Measurements from ENCODE around the gene ADAMTS6. TPM values are rescaled to one million over a fixed set of nuclear protein-coding genes. Genes with fewer than 3 reads are reported as not detected.

The ADAMTS6 gene
- total RNA-seq, 4 donors from 2014 or later, result 0.34 to 2.8 (median 2.0) TPM

- H3K27me3 ChIP-seq, result no peaks in the 10 kb centered on the region
- no peaks in the 10 kb centered on the region for H3K36me3 ChIP-seq
- no peak overlapping the region for H3K27ac ChIP-seq
- no peak for TF ChIP-seq POLR2A (IDR thresholded peaks at IDR 0.05)
- TF ChIP-seq EP300 (IDR thresholded peaks at IDR 0.05), result no peak
- TF ChIP-seq POLR2AphosphoS5 (IDR thresholded peaks at IDR 0.05), result no peak
- no peak for TF ChIP-seq CTCF (IDR thresholded peaks at IDR 0.05)
- H3K9me3 ChIP-seq, result no peaks in the 10 kb centered on the region
- no peak overlapping the region for H3K4me3 ChIP-seq
- no peak for DNase-seq (ENCODE audit: low spot score in 2 of 2)
- 49% methylated on average over 1 of the region's 1 CpG for WGBS
- H3K4me1 ChIP-seq, result no peaks in the 10 kb centered on the region
Observed at GRCh38 chr5:65203746-65204145, 278.0 kb downstream of the ADAMTS6 start.

- WGBS, result 45% methylated on average over 3 of the region's 3 CpGs
- no peak overlapping the region for H3K4me3 ChIP-seq
- H3K36me3 ChIP-seq, result no peaks in the 10 kb centered on the region
- H3K27ac ChIP-seq, result no peak overlapping the region
- H3K4me1 ChIP-seq, result no peaks in the 10 kb centered on the region
- no peaks in the 10 kb centered on the region for H3K9me3 ChIP-seq
- TF ChIP-seq EP300 (IDR thresholded peaks at IDR 0.05) (no peak), POLR2A (IDR thresholded peaks at IDR 0.05) (no peak), CTCF (IDR thresholded peaks at IDR 0.05) (no peak), POLR2AphosphoS5 (IDR thresholded peaks at IDR 0.05) (no peak)
- no peak for DNase-seq (ENCODE audit: low spot score in 2 of 2)
- H3K27me3 ChIP-seq, result no peaks in the 10 kb centered on the region
Observed at GRCh38 chr5:65199993-65200675, 281.6 kb downstream of the ADAMTS6 start.

- H3K27me3 ChIP-seq, result no peaks in the 10 kb centered on the region
- no peak overlapping the region for H3K4me3 ChIP-seq
- TF ChIP-seq POLR2A (IDR thresholded peaks at IDR 0.05), result no peak
- no peak for TF ChIP-seq CTCF (IDR thresholded peaks at IDR 0.05)
- TF ChIP-seq EP300 (IDR thresholded peaks at IDR 0.05), result no peak
- TF ChIP-seq POLR2AphosphoS5 (IDR thresholded peaks at IDR 0.05), result no peak
- no peak overlapping the region for H3K27ac ChIP-seq
- 83% methylated on average over 3 of the region's 3 CpGs for WGBS
- H3K9me3 ChIP-seq, result no peaks in the 10 kb centered on the region
- H3K36me3 ChIP-seq, result no peaks in the 10 kb centered on the region
- DNase-seq (ENCODE audit: low spot score in 2 of 2), result no peak
- H3K4me1 ChIP-seq, result no peaks in the 10 kb centered on the region
Observed at GRCh38 chr5:65198456-65199120, 283.1 kb downstream of the ADAMTS6 start.

- H3K27me3 ChIP-seq, result no peaks in the 10 kb centered on the region
- no peaks in the 10 kb centered on the region for H3K9me3 ChIP-seq
- DNase-seq (ENCODE audit: low spot score in 2 of 2), result no peak
- H3K4me3 ChIP-seq, result no peak overlapping the region
- no peak for TF ChIP-seq POLR2A (IDR thresholded peaks at IDR 0.05)
- no peak for TF ChIP-seq CTCF (IDR thresholded peaks at IDR 0.05)
- TF ChIP-seq EP300 (IDR thresholded peaks at IDR 0.05), result no peak
- no peak for TF ChIP-seq POLR2AphosphoS5 (IDR thresholded peaks at IDR 0.05)
- H3K4me1 ChIP-seq, result no peaks in the 10 kb centered on the region
- no peak overlapping the region for H3K27ac ChIP-seq
- H3K36me3 ChIP-seq, result no peaks in the 10 kb centered on the region
- 73% methylated on average over 5 of the region's 5 CpGs for WGBS
Observed at GRCh38 chr5:65197531-65198455, 283.9 kb downstream of the ADAMTS6 start.

Data from suprapubic skin (tissue), 4 donors.